SK-N-MC (cell line): ENCODE measurements around the gene ARID1B.
A peak's percentile ranks its signal among the peaks of the same experiment; 100 is the strongest.

Experiments
- DNase-seq: peaks from one replicate; pipeline ENCODE4 v3.0.0-alpha.2; 2011; ENCODE audit warnings: low read depth, low spot score
- H3K27ac ChIP-seq: fragments of 200-600 bp; sonication (generic); 2 replicates; pipeline ENCODE4 v1.5.1; 2016; ENCODE audit warnings: mixed run types
- H3K36me3 ChIP-seq: fragments of 200-600 bp; sonication (generic); 2 replicates; pipeline ENCODE4 v1.6.1; 2017; ENCODE audit warnings: antibody characterized with exemption, low read length, mixed read lengths; ENCODE audit not compliant: insufficient read depth
- H3K4me3 ChIP-seq: fragments of 200-600 bp; sonication (generic); 2 replicates; pipeline ENCODE4 v1.5.1; 2016
- H3K9ac ChIP-seq: fragments of 200-600 bp; sonication (generic); 2 replicates; pipeline ENCODE4 v1.8.0; 2017; ENCODE audit warnings: mixed run types, mixed read lengths; ENCODE audit not compliant: insufficient read length
- H3K9me3 ChIP-seq: fragments of 200-600 bp; sonication (generic); 2 replicates; pipeline ENCODE4 v1.6.1; 2017; ENCODE audit warnings: low read depth, mild to moderate bottlenecking, antibody characterized with exemption, low read length, moderate library complexity, mixed read lengths
- EZH2 ChIP-seq: fragments of 200-600 bp; sonication (generic); IDR thresholded peaks from one replicate; pipeline ENCODE4 v1.6.1; 2017; ENCODE audit warnings: antibody characterized with exemption
- FOXP2 ChIP-seq: optimal IDR thresholded peaks from 2 replicates; pipeline ENCODE3; 2011; ENCODE audit warnings: mild to moderate bottlenecking, moderate library complexity; ENCODE audit not compliant: insufficient read depth; ENCODE audit errors: extremely low read length, control extremely low read depth
- POLR2AphosphoS5 ChIP-seq: IDR thresholded peaks from 2 replicates; pipeline ENCODE4 v1.6.1; 2012; ENCODE audit warnings: mild to moderate bottlenecking, low read depth, low read length, borderline replicate concordance

ARID1B gene

GRCh38 chr6:156845454-156846155 lies 68.4 kb downstream of the ARID1B start:
- H3K27ac ChIP-seq: no peak overlapping the region
- no peak overlapping the region for H3K9ac ChIP-seq
- no peak for DNase-seq
- no peak for TF ChIP-seq FOXP2
- no peak for TF ChIP-seq EZH2
- TF ChIP-seq POLR2AphosphoS5: no peak
- H3K9me3 ChIP-seq: no peaks in the 10 kb centered on the region
- no peak overlapping the region for H3K4me3 ChIP-seq
- H3K36me3 ChIP-seq: 0 out of 2 replicates have a peak, but pooled peaks cover 12% of the 10 kb centered on the region

DNA sequence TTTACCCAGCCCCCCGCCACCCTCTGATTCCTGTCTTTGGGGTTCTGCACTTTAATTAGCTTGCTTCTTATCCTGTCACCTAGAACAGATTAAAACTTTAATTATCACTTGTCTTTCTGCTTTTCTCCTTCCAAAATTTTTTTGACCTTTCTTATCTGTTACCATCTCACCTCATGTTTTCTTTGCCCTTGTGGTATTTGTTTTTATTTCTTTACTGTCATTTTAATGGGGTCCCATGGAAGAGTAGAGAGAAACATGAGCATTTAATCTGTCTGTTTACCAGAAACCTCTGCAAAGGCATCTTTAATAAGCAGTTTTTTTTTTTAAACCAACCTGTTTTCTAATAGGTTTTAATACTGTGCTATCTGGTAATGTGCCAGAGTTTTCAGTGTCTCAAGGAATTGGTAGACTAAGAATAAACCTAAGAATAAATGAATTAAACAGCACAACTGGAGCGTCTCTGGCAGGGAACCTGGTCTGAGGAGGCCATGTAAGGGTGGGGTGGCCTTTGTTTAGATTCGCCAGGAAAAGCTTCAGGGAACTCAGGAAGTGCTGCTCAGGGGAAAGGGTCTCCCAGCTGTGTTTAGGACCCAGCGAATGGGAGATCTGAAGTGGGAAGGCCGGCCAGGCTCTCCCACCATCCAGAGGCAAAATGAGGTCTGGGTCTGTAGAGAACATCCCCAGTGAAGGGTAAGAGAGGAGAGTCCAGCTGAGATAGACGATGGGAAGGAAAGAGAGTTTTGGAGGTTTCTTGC lies 69.8 kb downstream of the ARID1B start:
- DNase-seq: no peak
- no peak overlapping the region for H3K4me3 ChIP-seq

DNA sequence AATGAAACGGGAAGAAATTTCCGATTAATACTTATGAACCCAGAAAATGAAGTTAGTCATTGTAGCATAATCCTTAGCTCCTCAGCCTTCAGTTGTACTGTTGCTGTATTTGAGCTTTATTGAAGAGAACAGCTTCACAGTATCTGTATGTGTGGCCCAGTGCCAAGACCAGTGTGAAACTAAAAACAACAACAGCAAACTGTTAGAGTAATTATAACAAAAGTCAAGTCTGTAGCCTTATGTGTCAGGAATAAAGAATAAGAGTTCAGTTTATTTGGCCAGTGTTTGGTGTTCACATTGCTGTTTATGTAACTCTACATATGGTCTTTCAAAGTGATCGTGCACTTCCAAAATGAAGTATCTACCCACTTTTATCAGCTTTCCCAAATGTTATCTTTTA lies 70.9 kb downstream of the ARID1B start:
- no peaks in the 10 kb centered on the region for H3K9me3 ChIP-seq
- TF ChIP-seq FOXP2 (no peak), POLR2AphosphoS5 (no peak), EZH2 (no peak)
- H3K27ac ChIP-seq: peak overlapping the region; percentile 73
- H3K36me3 ChIP-seq: 0 out of 2 replicates have a peak, but pooled peaks cover 6% of the 10 kb centered on the region
- H3K9ac ChIP-seq: no peak overlapping the region
- peak overlapping the region; percentile 49 for H3K4me3 ChIP-seq
- no peak for DNase-seq

More for the DNA sequence above, 69.8 kb downstream of the ARID1B start:
- H3K27ac ChIP-seq: 0 out of 2 replicates have a peak overlapping the region, but pooled peaks have one; percentile 1
- 0 out of 2 replicates have a peak, but pooled peaks cover 12% of the 10 kb centered on the region for H3K36me3 ChIP-seq
- H3K9ac ChIP-seq: no peak overlapping the region
- TF ChIP-seq POLR2AphosphoS5 (no peak), EZH2 (no peak), FOXP2 (no peak)
- H3K9me3 ChIP-seq: no peaks in the 10 kb centered on the region

DNA sequence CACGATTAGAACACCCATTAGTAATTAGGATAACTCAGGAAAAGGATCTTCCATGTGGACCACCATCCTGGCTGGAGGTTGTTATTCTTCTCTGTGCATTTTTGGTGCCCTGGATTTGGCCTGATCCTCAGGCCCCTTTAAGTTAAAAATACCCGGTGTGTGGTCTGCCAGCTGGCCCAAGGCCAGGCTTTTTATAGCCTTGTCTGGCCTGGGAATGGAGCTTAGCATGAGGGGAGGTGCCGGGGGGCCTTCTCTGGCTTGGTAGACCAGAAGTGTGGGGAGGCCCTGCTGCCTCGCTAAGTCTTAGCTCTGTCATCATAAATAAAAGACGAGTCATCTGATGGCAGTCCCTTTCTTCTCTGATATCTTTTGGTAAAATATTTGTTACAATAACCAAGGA lies 71.4 kb downstream of the ARID1B start:
- no peak for DNase-seq
- TF ChIP-seq FOXP2: no peak
- peak; percentile 40; the same call in 1 of the 2 replicates for TF ChIP-seq POLR2AphosphoS5
- H3K36me3 ChIP-seq: 0 out of 2 replicates have a peak, but pooled peaks cover 6% of the 10 kb centered on the region
- H3K4me3 ChIP-seq: peak overlapping the region; percentile 49
- H3K27ac ChIP-seq: peak overlapping the region; percentile 73
- no peak overlapping the region for H3K9ac ChIP-seq
- H3K9me3 ChIP-seq: no peaks in the 10 kb centered on the region

DNA sequence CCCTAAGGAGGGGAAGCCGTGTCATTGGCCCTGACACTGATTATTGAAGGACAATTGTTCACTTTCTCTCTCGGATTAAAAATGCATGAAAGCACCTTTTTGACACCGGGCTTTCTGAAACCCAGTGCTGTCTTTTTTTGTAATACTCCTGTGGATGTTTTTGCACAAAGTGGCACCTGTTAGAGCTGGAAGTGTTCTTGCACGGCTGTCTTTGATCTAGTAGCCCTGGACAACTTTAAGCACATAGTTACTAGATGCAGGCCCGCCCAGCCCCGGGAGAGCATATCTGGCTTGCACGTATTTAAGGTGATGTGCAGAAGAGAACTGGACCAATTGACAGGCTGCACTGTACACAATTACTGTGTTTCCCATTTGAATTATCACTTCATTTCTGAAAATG lies 72.6 kb downstream of the ARID1B start:
- 0 out of 2 replicates have a peak, but pooled peaks cover 1% of the 10 kb centered on the region for H3K36me3 ChIP-seq
- no peak for DNase-seq
- TF ChIP-seq FOXP2 (no peak), EZH2 (no peak), POLR2AphosphoS5 (no peak)

DNA sequence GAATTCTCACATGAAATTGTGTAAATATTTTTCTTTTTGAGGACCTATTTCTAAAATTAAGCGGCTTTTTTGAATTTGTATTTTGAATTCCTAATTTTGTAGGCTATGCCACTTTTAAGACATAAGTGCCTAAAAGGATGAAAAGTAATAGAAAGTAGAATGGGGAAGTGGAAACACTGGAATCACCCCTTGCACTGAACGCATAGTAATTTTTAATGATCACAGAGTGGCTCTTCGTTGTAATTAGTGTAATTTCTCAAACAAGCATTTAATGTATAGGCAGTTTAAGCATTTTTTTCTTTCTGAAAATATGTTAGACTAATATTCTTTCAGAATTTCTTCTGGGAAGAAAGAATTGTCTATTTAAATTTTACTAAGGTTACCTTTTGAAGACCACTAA lies 73.2 kb downstream of the ARID1B start:
- Histone ChIP-seq H3K9me3 (no peaks in the 10 kb centered on the region), H3K27ac (peak overlapping the region; percentile 35; the same call in 1 of the 2 replicates), H3K36me3 (no peaks in the 10 kb centered on the region), H3K9ac (no peak overlapping the region), H3K4me3 (no peak overlapping the region; the same call in 1 of the 2 replicates)
- TF ChIP-seq POLR2AphosphoS5 (no peak), EZH2 (no peak), FOXP2 (no peak)
- DNase-seq: no peak

More for the DNA sequence above, 72.6 kb downstream of the ARID1B start:
- H3K9ac ChIP-seq: no peak overlapping the region
- no peaks in the 10 kb centered on the region for H3K9me3 ChIP-seq
- no peak overlapping the region for H3K4me3 ChIP-seq
- H3K27ac ChIP-seq: no peak overlapping the region

- H3K4me3 ChIP-seq: peak overlapping the region; percentile 17
- H3K9ac ChIP-seq: no peak overlapping the region
Measured at GRCh38 chr6:156851454-156851921, 74.3 kb downstream of the ARID1B start.

GRCh38 chr6:156852147-156852857 lies 75.1 kb downstream of the ARID1B start:
- Histone ChIP-seq H3K36me3 (no peaks in the 10 kb centered on the region), H3K4me3 (no peak overlapping the region), H3K9me3 (no peaks in the 10 kb centered on the region), H3K27ac (peak overlapping the region; percentile 35; the same call in 1 of the 2 replicates), H3K9ac (no peak overlapping the region)
- no peak for DNase-seq
- TF ChIP-seq EZH2 (no peak), FOXP2 (no peak), POLR2AphosphoS5 (no peak)

More at GRCh38 chr6:156851454-156851921, 74.3 kb downstream of the ARID1B start:
- TF ChIP-seq POLR2AphosphoS5 (no peak), EZH2 (no peak), FOXP2 (no peak)
- no peaks in the 10 kb centered on the region for H3K9me3 ChIP-seq
- DNase-seq: no peak
- H3K36me3 ChIP-seq: no peaks in the 10 kb centered on the region
- H3K27ac ChIP-seq: peak overlapping the region; percentile 35
